ENCODE results near the gene DLG2. TPM values are rescaled to one million over a fixed set of nuclear protein-coding genes. Genes with fewer than 3 reads are reported as not detected.

Gene DLG2
- polyA plus RNA-seq, 3 donors, result 0.24 to 0.39 TPM; not detected in 1

DNA sequence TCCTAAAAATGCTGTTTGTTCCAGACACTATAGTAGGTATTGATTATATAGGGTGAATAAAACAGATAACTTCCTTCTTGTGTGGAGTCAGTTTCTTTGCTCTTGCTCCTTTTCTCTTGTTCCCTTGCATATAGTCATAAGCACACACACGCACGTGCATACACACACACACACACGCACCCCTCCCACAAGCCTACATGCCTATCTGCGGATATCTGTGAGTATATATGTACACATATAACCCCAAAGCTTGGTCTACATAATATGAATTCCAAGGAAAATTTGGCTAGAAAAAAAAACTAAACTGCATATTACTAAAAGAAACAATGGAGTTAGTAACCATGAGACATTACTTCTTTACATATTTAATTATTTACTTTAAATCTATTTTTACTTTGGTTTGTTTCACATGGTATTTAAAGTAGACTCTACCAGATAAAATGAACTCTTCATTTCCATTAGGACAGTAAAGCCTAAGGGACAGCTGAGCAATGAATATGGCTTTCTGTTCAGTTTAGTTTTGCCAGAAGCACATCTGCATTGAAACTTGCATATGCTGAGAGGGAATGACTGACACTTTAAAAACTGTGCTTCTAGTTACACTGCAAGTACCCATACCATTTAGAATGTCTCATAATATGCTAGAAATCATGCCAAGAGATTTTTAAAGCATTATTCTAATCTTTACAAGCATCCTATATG is 676.4 kb downstream of the DLG2 start:
- WGBS (ENCODE audit: insufficient coverage), result no CpG with 5 or more reads among the region's 4 CpGs
- no peaks in the 10 kb centered on the region for H3K36me3 ChIP-seq (replicated peaks in 1 of 2; ENCODE audit: control insufficient read depth in 1 of 2, insufficient read depth in 2 of 2, low read length in 2 of 2)
- DNase-seq, result no peak
- H3K9ac ChIP-seq (ENCODE audit: insufficient read depth, low read length, poor library complexity, severe bottlenecking), result no peak overlapping the region
- no peak overlapping the region for H2AFZ ChIP-seq (ENCODE audit: insufficient read depth, low read depth, low read length, poor library complexity, severe bottlenecking)
- Mint-ChIP-seq H3K27me3 (ENCODE audit: low read depth in 3 of 3) (peaks cover 0 to 1% (median 0%) of the 10 kb centered on the region in 3 donors), H3K36me3 (no peaks in the 10 kb centered on the region), H3K4me1 (no peaks in the 10 kb centered on the region), H3K9me3 (peaks cover 5 to 16% (median 9%) of the 10 kb centered on the region in 7 donors), H3K4me3 (no peak overlapping the region), H3K27ac (no peak overlapping the region)
- TF ChIP-seq, protein P1, sequence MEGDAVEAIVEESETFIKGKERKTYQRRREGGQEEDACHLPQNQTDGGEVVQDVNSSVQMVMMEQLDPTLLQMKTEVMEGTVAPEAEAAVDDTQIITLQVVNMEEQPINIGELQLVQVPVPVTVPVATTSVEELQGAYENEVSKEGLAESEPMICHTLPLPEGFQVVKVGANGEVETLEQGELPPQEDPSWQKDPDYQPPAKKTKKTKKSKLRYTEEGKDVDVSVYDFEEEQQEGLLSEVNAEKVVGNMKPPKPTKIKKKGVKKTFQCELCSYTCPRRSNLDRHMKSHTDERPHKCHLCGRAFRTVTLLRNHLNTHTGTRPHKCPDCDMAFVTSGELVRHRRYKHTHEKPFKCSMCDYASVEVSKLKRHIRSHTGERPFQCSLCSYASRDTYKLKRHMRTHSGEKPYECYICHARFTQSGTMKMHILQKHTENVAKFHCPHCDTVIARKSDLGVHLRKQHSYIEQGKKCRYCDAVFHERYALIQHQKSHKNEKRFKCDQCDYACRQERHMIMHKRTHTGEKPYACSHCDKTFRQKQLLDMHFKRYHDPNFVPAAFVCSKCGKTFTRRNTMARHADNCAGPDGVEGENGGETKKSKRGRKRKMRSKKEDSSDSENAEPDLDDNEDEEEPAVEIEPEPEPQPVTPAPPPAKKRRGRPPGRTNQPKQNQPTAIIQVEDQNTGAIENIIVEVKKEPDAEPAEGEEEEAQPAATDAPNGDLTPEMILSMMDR (IDR thresholded peaks at IDR 0.05), result no peak
- H3K79me2 ChIP-seq (ENCODE audit: insufficient read depth, low read length), result no peaks in the 10 kb centered on the region
- no peak overlapping the region for H3K4me2 ChIP-seq (replicated peaks; ENCODE audit: extremely low read depth, low read length, poor library complexity, severe bottlenecking)
- H3K27ac ChIP-seq (ENCODE audit: low read depth in 1 of 2, low read length in 2 of 2), result no peak overlapping the region
- H4K20me1 ChIP-seq (ENCODE audit: insufficient read depth, low read length), result no peaks in the 10 kb centered on the region
- intact Hi-C loops (cut with micrococcal nuclease), result no loop called here
- peaks cover 16 to 22% of the 10 kb centered on the region in 2 donors for H3K9me3 ChIP-seq (replicated peaks in 1 of 2; ENCODE audit: control insufficient read depth in 1 of 2, insufficient read depth in 1 of 2, low read length in 2 of 2)
- no peaks in the 10 kb centered on the region for H3K27me3 ChIP-seq (ENCODE audit: control insufficient read depth in 2 of 2, insufficient read depth in 2 of 2, low read length in 2 of 2)
- no peaks in the 10 kb centered on the region for H3K4me1 ChIP-seq (ENCODE audit: control insufficient read depth in 1 of 2, insufficient read depth in 2 of 2, low read length in 2 of 2)
- H3K4me3 ChIP-seq (replicated peaks in 1 of 3; ENCODE audit: low read depth in 2 of 3, low read length in 3 of 3), result no peak overlapping the region

DNA sequence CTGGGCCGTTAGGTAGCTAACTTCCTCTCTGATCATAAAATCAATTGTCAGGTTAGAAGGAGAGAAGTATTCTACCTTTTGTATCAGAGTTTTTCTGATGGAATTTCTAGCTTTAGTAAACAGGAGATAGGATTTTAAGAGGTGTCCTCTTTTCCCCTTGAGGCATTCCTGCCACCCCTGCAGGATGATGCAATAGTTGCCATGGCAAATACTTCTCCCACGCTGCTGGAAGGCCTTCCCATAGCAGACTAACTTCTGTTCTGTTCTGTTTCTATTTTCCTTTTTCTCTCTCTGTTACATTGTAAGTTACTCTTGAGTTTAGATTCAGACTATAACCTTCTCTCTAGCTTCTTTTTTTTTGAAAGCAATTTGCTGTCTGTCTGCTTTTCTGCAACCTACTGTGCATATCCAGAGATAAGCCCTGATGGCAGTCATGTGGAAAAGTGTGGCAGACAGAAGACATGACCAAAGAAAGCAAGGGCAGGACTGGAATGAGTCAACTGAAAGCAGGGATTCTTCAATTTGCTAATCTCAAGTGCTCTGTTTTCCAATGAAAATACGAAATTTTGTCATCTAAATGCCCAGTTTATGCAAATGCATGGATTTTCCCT is 679.1 kb downstream of the DLG2 start:
- Mint-ChIP-seq H3K9me3 (peaks cover 13 to 25% (median 18%) of the 10 kb centered on the region in 7 donors), H3K27me3 (ENCODE audit: low read depth in 3 of 3) (peaks cover 0 to 1% (median 0%) of the 10 kb centered on the region in 3 donors), H3K36me3 (no peaks in the 10 kb centered on the region), H3K4me3 (no peak overlapping the region), H3K4me1 (no peaks in the 10 kb centered on the region), H3K27ac (no peak overlapping the region)
- Histone ChIP-seq H3K4me1 (ENCODE audit: control insufficient read depth in 1 of 2, insufficient read depth in 2 of 2, low read length in 2 of 2) (no peaks in the 10 kb centered on the region), H3K4me2 (replicated peaks; ENCODE audit: extremely low read depth, low read length, poor library complexity, severe bottlenecking) (no peak overlapping the region), H3K4me3 (replicated peaks in 1 of 3; ENCODE audit: low read depth in 2 of 3, low read length in 3 of 3) (no peak overlapping the region), H3K9ac (ENCODE audit: insufficient read depth, low read length, poor library complexity, severe bottlenecking) (no peak overlapping the region), H3K27me3 (ENCODE audit: control insufficient read depth in 2 of 2, insufficient read depth in 2 of 2, low read length in 2 of 2) (no peaks in the 10 kb centered on the region), H3K36me3 (replicated peaks in 1 of 2; ENCODE audit: control insufficient read depth in 1 of 2, insufficient read depth in 2 of 2, low read length in 2 of 2) (no peaks in the 10 kb centered on the region), H2AFZ (ENCODE audit: insufficient read depth, low read depth, low read length, poor library complexity, severe bottlenecking) (no peak overlapping the region), H3K79me2 (ENCODE audit: insufficient read depth, low read length) (no peaks in the 10 kb centered on the region), H3K27ac (ENCODE audit: low read depth in 1 of 2, low read length in 2 of 2) (no peak overlapping the region), H4K20me1 (ENCODE audit: insufficient read depth, low read length) (no peaks in the 10 kb centered on the region), H3K9me3 (replicated peaks in 1 of 2; ENCODE audit: control insufficient read depth in 1 of 2, insufficient read depth in 1 of 2, low read length in 2 of 2) (peaks cover 29 to 35% of the 10 kb centered on the region in 2 donors)
- intact Hi-C loops (cut with micrococcal nuclease), result no loop called here
- TF ChIP-seq, protein P1 (IDR thresholded peaks at IDR 0.05), result no peak
- no peak for DNase-seq
- WGBS (ENCODE audit: insufficient coverage), result no CpG with 5 or more reads among the region's 3 CpGs

Data from CD14-positive monocyte (primary cell).